K562 (cell line): Measurements from ENCODE around the gene EML6. TPM values are rescaled to one million over a fixed set of nuclear protein-coding genes. Genes with fewer than 3 reads are reported as not detected.

ENCODE experiments used
- ATAC-seq: fragments of 200-7000 bp; cut with Tn5 transposase; 3 replicates; pipeline ENCODE4 v1.9.1; 2020; ENCODE audit warnings: moderate library complexity
- BruUV-seq: library from RNA; stranded (reverse); fragments of 400-500 nt; replicated peaks from 2 replicates; lab custom pipeline; 2021; lab: Mats Ljungman, UMichigan
- CTCF ChIA-PET: fragments of 300-600 bp; formaldehyde crosslinking; extraction: SDS; loops from one replicate; lab custom pipeline; 2021; ENCODE audit warnings: low intra/inter-chr PET ratio; lab: Yijun Ruan, JAX
- POLR2A ChIA-PET: fragments of 300-600, 350-650 bp; sonication (Branson Sonifier 250); formaldehyde crosslinking; extraction: SDS; loops from one replicate; lab custom pipeline; 2021; ENCODE audit warnings: antibody characterized with exemption, inconsistent platforms; lab: Yijun Ruan, JAX
- DNase-seq, 4 experiments: peaks; one replicate each; pipeline versions ENCODE4 v3.0.0 to v3.0.0-alpha.2; 2011 to 2018; ENCODE audit warnings: low spot score in 3 of 4, mixed read lengths in 3 of 4; ENCODE audit errors: extremely low read depth in 1 of 4
- FAIRE-seq: peaks from 2 replicates; lab custom pipeline; 2011; peaks lifted over from hg19 to GRCh38; lab: Jason Lieb, UNC
- H2AFZ ChIP-seq: 2 replicates; pipeline ENCODE4 v1.6.0; 2011; ENCODE audit warnings: low read depth, low read length, control low read depth, inconsistent platforms
- H3K27ac ChIP-seq: fragments of 200-600 bp; 3 replicates; pipeline ENCODE4 v1.8.0; 2011; ENCODE audit warnings: low read depth, mild to moderate bottlenecking, control low read depth, inconsistent platforms, low read length, moderate library complexity, mixed read lengths; ENCODE audit errors: extremely low read depth
- H3K27me3 ChIP-seq, 2 experiments: fragments of 300-600 bp in 1 of 2; 2 replicates in 1 of 2; 3 replicates in 1 of 2; pipeline versions ENCODE4 v1.6.0 to v1.8.0; 2011; ENCODE audit warnings: inconsistent platforms in 2 of 2, low read length in 2 of 2, mild to moderate bottlenecking in 1 of 2, mixed read lengths in 1 of 2, moderate library complexity in 1 of 2; ENCODE audit not compliant: control insufficient read depth in 2 of 2, insufficient read depth in 2 of 2
- H3K36me3 ChIP-seq: fragments of 300-600 bp; 3 replicates; pipeline ENCODE4 v1.8.0; 2011; ENCODE audit warnings: mild to moderate bottlenecking, low read length, inconsistent platforms; ENCODE audit not compliant: control insufficient read depth, insufficient read depth
- H3K4me1 ChIP-seq, 2 experiments: fragments of 200-600 bp in 1 of 2; replicated peaks in 1 of 2; 2 replicates in 1 of 2; 3 replicates in 1 of 2; pipeline versions ENCODE4 v1.5.1 to v1.8.0; 2011; ENCODE audit warnings: inconsistent platforms in 2 of 2, low read length in 2 of 2, mild to moderate bottlenecking in 1 of 2, mixed read lengths in 1 of 2, moderate library complexity in 1 of 2; ENCODE audit not compliant: control insufficient read depth in 2 of 2, insufficient read depth in 2 of 2
- H3K4me2 ChIP-seq: 2 replicates; pipeline ENCODE4 v1.6.1; 2011; ENCODE audit warnings: low read length, control low read depth, inconsistent platforms, mixed read lengths; ENCODE audit not compliant: insufficient read depth
- H3K4me3 ChIP-seq: fragments of 200-600 bp; sonication (generic), shearing (Covaris generic); 2 replicates; pipeline ENCODE4 v1.5.1; 2016; ENCODE audit warnings: control low read depth, inconsistent platforms
- H3K79me2 ChIP-seq: fragments of 200-600 bp; 3 replicates; pipeline ENCODE4 v1.8.0; 2011; ENCODE audit warnings: low read length, inconsistent platforms; ENCODE audit not compliant: control insufficient read depth, insufficient read depth
- H3K9ac ChIP-seq, 2 experiments: 2 replicates each; pipeline versions ENCODE4 v1.6.0 to v1.6.1; 2011; ENCODE audit warnings: low read depth in 2 of 2, low read length in 2 of 2, control low read depth in 1 of 2, inconsistent platforms in 1 of 2, mild to moderate bottlenecking in 1 of 2, mixed read lengths in 1 of 2; ENCODE audit not compliant: insufficient read depth in 1 of 2
- H3K9me1 ChIP-seq: one replicate; pipeline ENCODE4 v1.6.0; 2011; ENCODE audit warnings: inconsistent platforms, mild to moderate bottlenecking, low read length, moderate library complexity; ENCODE audit not compliant: control insufficient read depth, insufficient read depth
- H3K9me3 ChIP-seq: replicated peaks from 2 replicates; pipeline ENCODE4 v1.5.1; 2011; ENCODE audit warnings: low read depth, low read length, inconsistent platforms; ENCODE audit not compliant: control insufficient read depth, insufficient read depth
- H4K20me1 ChIP-seq: replicated peaks from 2 replicates; pipeline ENCODE4 v1.6.1; 2011; ENCODE audit warnings: low read length, inconsistent platforms, mixed read lengths; ENCODE audit not compliant: control insufficient read depth, insufficient read depth
- CBX2 ChIP-seq: fragments of 200-600 bp; sonication (generic); IDR thresholded peaks from one replicate; pipeline ENCODE4 v1.6.1; 2012; ENCODE audit warnings: mild to moderate bottlenecking, low read length, inconsistent platforms; ENCODE audit not compliant: insufficient read depth, poor library complexity, severe bottlenecking
- CEBPB ChIP-seq: fragments of 450-650 bp; IDR thresholded peaks from 2 replicates; pipeline ENCODE4 v1.6.1; 2016; ENCODE audit warnings: missing genetic modification characterization, missing compliant biosample characterization
- CREB5 ChIP-seq: fragments of 250-450 bp; sonication (Bioruptor Pico); IDR thresholded peaks from 2 replicates; pipeline ENCODE4 v1.5.0; 2020; ENCODE audit warnings: mild to moderate bottlenecking
- CREBBP ChIP-seq: IDR thresholded peaks from one replicate; pipeline ENCODE4 v1.6.1; 2012; ENCODE audit warnings: low read depth, mild to moderate bottlenecking, control low read depth, inconsistent platforms, low read length
- ELF4 ChIP-seq: fragments of 450-650 bp; formaldehyde crosslinking; IDR thresholded peaks from 2 replicates; pipeline ENCODE4 v1.4.0; 2022; ENCODE audit warnings: missing genetic modification characterization
- ETV6 ChIP-seq, 3 experiments: fragments of 150-350 bp in 1 of 3; sonication (generic) in 1 of 3; formaldehyde crosslinking in 1 of 3; IDR thresholded peaks; 2 replicates each; pipeline versions ENCODE4 v1.6.1 to v1.8.0; 2014 to 2022; ENCODE audit warnings: borderline replicate concordance in 2 of 3, low read depth in 2 of 3, antibody characterized with exemption in 1 of 3, low read length in 1 of 3, mild to moderate bottlenecking in 1 of 3, missing genetic modification reagents in 1 of 3
- HDAC1 ChIP-seq, 2 experiments: fragments of 450-650 bp; IDR thresholded peaks; 2 replicates each; pipeline ENCODE4 v1.6.1; 2016 to 2017; ENCODE audit warnings: inconsistent platforms in 1 of 2, mild to moderate bottlenecking in 1 of 2, moderate library complexity in 1 of 2
- NUFIP1 ChIP-seq: fragments of 450-650 bp; IDR thresholded peaks from 2 replicates; pipeline ENCODE4 v1.6.1; 2018; ENCODE audit not compliant: partially characterized antibody
- PHB2 ChIP-seq: fragments of 450-650 bp; IDR thresholded peaks from 2 replicates; pipeline ENCODE4 v1.6.1; 2017; ENCODE audit warnings: low read depth
- POLR2AphosphoS2 ChIP-seq: IDR thresholded peaks from 2 replicates; pipeline ENCODE4 v1.6.1; 2012; ENCODE audit warnings: low read length, improper control_type of control experiment
- POLR3G ChIP-seq: IDR thresholded peaks from 2 replicates; pipeline ENCODE4 v1.6.1; 2011; ENCODE audit not compliant: insufficient read length, insufficient replicate concordance; ENCODE audit errors: extremely low read depth
- PRMT5 ChIP-seq: sonication (generic); formaldehyde crosslinking; IDR thresholded peaks from 2 replicates; pipeline ENCODE4 v1.5.0; 2020; ENCODE audit warnings: missing genetic modification reagents
- PTRF ChIP-seq: fragments of 450-650 bp; IDR thresholded peaks from 2 replicates; pipeline ENCODE4 v1.6.1; 2016; ENCODE audit warnings: mild to moderate bottlenecking, missing genetic modification characterization, missing compliant biosample characterization
- SREBF1 ChIP-seq: fragments of 150-350 bp; IDR thresholded peaks from 2 replicates; pipeline ENCODE4 v1.6.1; 2014; ENCODE audit warnings: antibody characterized with exemption, low read depth, low read length, borderline replicate concordance
- SUPT5H ChIP-seq: fragments of 450-650 bp; IDR thresholded peaks from 2 replicates; pipeline ENCODE4 v1.6.1; 2016
- TCFL5 ChIP-seq: fragments of 250-450 bp; sonication (Bioruptor Pico); conservative IDR thresholded peaks from 2 replicates; pipeline ENCODE4 v1.6.1; 2021; ENCODE audit warnings: mild to moderate bottlenecking, moderate library complexity, matching md5 sums
- WGBS: fragments of 100-300 bp; shearing (Covaris generic); methylation state at CpG from one replicate; pipeline ENCODE4 v1.1.6; 2016; ENCODE audit warnings: low coverage, mixed read lengths; ENCODE audit not compliant: insufficient coverage; ENCODE audit errors: missing lambda C conversion rate; 5-methylcytosine and 5-hydroxymethylcytosine counted together
- in situ Hi-C: fragments of 300-500 bp; cut with MboI; formaldehyde crosslinking; loops from 4 replicates; pipeline ENCODE4 v1.15.0; 2018; ENCODE audit warnings: inconsistent platforms, mixed read lengths
- intact Hi-C: fragments of 100-400 bp; cut with micrococcal nuclease; formaldehyde crosslinking; loops from 2 replicates; pipeline ENCODE4 v1.14.2; 2022
- polyA plus RNA-seq, 8 experiments: library from polyadenylated mRNA; depleted of rRNA in 4 of 8; stranded (reverse) in 5 of 8; unstranded in 3 of 8; fragments of >200 nt; fragmentation: Nextera tagmentation in 2 of 8; fragmentation: Illumina TruSeq in 1 of 8; extraction: Ambion mirVana in 2 of 8; extraction: Trizol in 1 of 8; gene quantifications; 2 replicates each; pipeline versions ENCODE4 v1.2.1 to v1.2.3, GENCODE V29; 2011 to 2014; ENCODE audit warnings: inconsistent platforms in 1 of 8, missing spikeins in 1 of 8
- total RNA-seq, 7 experiments: library from RNA; depleted of rRNA in 6 of 7; stranded (reverse); fragments of >200 nt in 6 of 7; fragmentation: Illumina TruSeq in 2 of 7; extraction: Trizol in 2 of 7; gene quantifications; 2 replicates each; pipeline versions ENCODE4 v1.2.1 to v1.2.3, GENCODE V29; 2011 to 2021; ENCODE audit warnings: low replicate concordance in 1 of 7

The EML6 gene
- total and polyA plus RNA-seq, 9 of the 15 experiments (the other 6 are each of a cell fraction or from before 2014, with no cell fraction given), result 0.07 to 0.56 (median 0.25) TPM

- 6% methylated on average over 1 of the region's 1 CpG for WGBS
- FAIRE-seq, result no peak
Observed at GRCh38 chr2:54726431-54726830, 3.0 kb downstream of the EML6 start.

GRCh38 chr2:54726940-54727339 is 3.5 kb downstream of the EML6 start:
- CTCF ChIA-PET, result interaction anchor here (0.5 kb wide), 1 partner anchor 886 kb away, joined by 3 read pairs; no protein-coding TSS in a partner anchor
- BruUV-seq, result no TSS peak
- POLR2A ChIA-PET, result no interaction called here
- in situ Hi-C loops, result no loop called here
- Histone ChIP-seq H3K27ac (no peak overlapping the region), H3K4me3 (no peak overlapping the region), H3K4me1 (peaks cover 15 to 16% of the 10 kb centered on the region in 2 experiments; a peak in 4 of 5 replicates), H3K27me3 (peaks cover 30 to 42% of the 10 kb centered on the region in 2 experiments), H3K9me3 (0 out of 2 replicates have a peak, but pooled peaks cover 2% of the 10 kb centered on the region), H3K36me3 (no peaks in the 10 kb centered on the region), H3K9me1 (no peaks in the 10 kb centered on the region), H2AFZ (no peak overlapping the region), H3K79me2 (no peaks in the 10 kb centered on the region; the same call in 2 of the 3 replicates), H4K20me1 (no peaks in the 10 kb centered on the region; the same call in 1 of the 2 replicates), H3K9ac (no peak overlapping the region), H3K4me2 (no peak overlapping the region)
- TF ChIP-seq PTRF (no peak), SUPT5H (no peak), PHB2 (no peak), ETV6 (IDR thresholded peaks at IDR 0.05; ENCODE audit: borderline replicate concordance in 1 of 2, low read depth in 2 of 2, low read length in 1 of 2) (no peak), ETV6 (CRISPR knock-in tag; IDR thresholded peaks at IDR 0.05; ENCODE audit: borderline replicate concordance) (no peak), TCFL5 (no peak), PRMT5 (CRISPR knock-in tag) (no peak), POLR3G (no peak), NUFIP1 (no peak), CREB5 (CRISPR knock-in tag) (no peak), CEBPB (tag) (no peak), SREBF1 (no peak), ELF4 (CRISPR knock-in tag) (no peak), POLR2AphosphoS2 (no peak), HDAC1 (IDR thresholded peaks at IDR 0.05) (no peak), CREBBP (no peak)
- FAIRE-seq (no peak), DNase-seq (no peak), ATAC-seq (no peak)
- 5% methylated on average over 2 of the region's 2 CpGs for WGBS
- intact Hi-C loops, result no loop called here

More at GRCh38 chr2:54726431-54726830, 3.0 kb downstream of the EML6 start:
- Histone ChIP-seq H3K79me2 (no peaks in the 10 kb centered on the region; the same call in 2 of the 3 replicates), H3K36me3 (no peaks in the 10 kb centered on the region)
- DNase-seq (no peak), ATAC-seq (no peak)
- CTCF ChIA-PET, result interaction anchor here (0.5 kb wide), 1 partner anchor 887 kb away, joined by 3 read pairs; no protein-coding TSS in a partner anchor
- in situ Hi-C loops, result no loop called here
- TF ChIP-seq CBX2, result peak; percentile 58
- TF ChIP-seq PRMT5 (CRISPR knock-in tag), result no peak
- TF ChIP-seq, all 486 proteins: peak for 1
- H4K20me1 ChIP-seq, result no peaks in the 10 kb centered on the region; the same call in 1 of the 2 replicates
- no peak overlapping the region for H3K9ac ChIP-seq
- H3K9me3 ChIP-seq, result no peaks in the 10 kb centered on the region
- H3K4me3 ChIP-seq, result no peak overlapping the region
- peaks cover 30 to 42% of the 10 kb centered on the region in 2 experiments for H3K27me3 ChIP-seq
- intact Hi-C loops, result no loop called here
- H3K4me1 ChIP-seq, result peaks cover 15 to 16% of the 10 kb centered on the region in 2 experiments; a peak in 4 of 5 replicates
- POLR2A ChIA-PET, result no interaction called here
- H3K9me1 ChIP-seq, result no peaks in the 10 kb centered on the region
- H2AFZ ChIP-seq, result no peak overlapping the region
- BruUV-seq, result no TSS peak
- no peak overlapping the region for H3K27ac ChIP-seq
- no peak overlapping the region for H3K4me2 ChIP-seq
